Measurements from ENCODE around the gene SEMA3F.

The SEMA3F gene

DNA sequence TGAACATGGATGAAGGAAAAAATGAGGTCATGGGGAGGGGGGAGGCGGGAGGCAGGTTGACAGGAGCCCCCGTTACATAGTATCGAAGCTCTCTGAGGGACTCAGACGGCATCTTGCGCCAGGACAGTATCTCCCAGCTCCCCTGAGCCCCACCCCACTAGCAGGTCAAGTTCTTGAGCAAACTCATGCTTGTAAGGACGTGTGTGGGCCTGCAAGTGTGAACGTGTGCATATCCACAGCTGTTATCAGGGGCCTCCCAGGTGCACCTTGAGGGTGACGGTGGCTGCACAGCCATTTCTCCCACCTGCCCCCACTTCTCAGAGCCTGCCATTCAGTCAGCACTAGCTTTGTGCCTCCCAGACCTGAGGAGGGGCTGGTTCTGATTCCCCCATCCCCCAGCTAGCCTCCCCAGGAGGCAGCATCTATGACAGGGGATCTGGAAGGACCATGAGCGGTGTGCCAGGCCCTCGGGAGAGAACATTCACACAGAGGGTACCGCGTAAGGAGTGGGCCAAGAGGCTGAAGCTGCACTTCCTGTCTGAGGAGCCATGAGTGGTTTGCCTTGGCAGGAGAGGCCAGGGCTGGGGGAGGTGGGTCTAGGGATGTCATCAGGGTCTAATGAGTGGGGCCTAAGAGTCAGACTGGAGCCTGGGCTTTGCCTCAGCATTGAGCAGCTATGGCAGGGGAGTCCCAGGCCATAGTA is 2.9 kb downstream of the SEMA3F start:
- no peak for DNase-seq

DNA sequence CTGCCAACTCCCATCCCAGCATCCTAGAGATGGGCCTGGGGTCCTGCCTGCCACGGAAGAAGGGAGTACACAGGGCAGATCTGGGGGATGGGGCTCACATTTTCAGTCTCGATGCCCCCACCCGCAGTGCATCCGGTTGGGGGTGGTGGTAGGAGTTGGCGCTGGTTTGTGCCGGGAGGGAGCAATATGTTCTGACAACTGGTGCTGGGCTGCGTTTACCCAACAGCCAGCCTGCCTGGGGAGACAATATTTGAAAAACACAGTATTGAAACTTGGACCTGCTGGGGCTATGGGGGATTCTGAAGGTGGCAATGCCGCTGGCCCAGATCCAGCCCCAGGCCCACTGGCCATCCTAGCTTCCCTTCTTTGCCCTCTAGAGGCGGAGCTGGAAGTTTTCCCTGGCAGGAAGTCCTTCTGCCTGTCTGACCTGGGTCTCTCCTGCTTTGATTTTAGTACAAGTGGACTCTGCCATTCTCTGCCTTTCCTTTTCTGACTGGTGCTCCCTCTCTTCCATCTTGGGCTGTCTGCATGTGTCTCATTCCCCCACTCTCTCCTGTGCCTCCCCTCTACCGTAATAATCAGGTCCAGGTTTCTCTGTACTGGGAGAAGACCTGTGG is 3.5 kb downstream of the SEMA3F start:
- DNase-seq = no peak

DNA sequence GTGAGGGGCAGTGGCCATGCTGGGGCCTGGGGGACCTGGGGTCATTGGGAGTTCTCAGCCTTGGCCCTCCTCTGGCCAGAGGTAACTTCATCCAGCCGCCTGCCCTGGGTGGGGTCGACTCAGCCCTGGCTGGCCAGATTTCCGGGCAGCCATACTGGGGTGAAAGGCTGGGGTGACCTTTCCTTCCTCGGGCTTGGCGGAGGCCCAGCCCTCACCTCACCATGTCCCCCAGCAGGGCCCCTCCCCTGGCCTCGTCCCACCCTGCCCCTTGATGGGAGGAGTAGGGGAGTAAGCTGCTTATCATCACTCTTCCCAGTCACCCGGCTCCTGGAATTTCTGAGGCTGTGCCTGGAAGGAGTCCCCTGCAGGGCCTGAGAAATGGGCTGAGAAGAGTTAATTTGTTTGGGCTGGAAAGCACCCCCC is 5.4 kb downstream of the SEMA3F start:
- DNase-seq = no peak

- no peak for DNase-seq
Measured at GRCh38 chr3:50161320-50161719, 6.2 kb downstream of the SEMA3F start.

DNA sequence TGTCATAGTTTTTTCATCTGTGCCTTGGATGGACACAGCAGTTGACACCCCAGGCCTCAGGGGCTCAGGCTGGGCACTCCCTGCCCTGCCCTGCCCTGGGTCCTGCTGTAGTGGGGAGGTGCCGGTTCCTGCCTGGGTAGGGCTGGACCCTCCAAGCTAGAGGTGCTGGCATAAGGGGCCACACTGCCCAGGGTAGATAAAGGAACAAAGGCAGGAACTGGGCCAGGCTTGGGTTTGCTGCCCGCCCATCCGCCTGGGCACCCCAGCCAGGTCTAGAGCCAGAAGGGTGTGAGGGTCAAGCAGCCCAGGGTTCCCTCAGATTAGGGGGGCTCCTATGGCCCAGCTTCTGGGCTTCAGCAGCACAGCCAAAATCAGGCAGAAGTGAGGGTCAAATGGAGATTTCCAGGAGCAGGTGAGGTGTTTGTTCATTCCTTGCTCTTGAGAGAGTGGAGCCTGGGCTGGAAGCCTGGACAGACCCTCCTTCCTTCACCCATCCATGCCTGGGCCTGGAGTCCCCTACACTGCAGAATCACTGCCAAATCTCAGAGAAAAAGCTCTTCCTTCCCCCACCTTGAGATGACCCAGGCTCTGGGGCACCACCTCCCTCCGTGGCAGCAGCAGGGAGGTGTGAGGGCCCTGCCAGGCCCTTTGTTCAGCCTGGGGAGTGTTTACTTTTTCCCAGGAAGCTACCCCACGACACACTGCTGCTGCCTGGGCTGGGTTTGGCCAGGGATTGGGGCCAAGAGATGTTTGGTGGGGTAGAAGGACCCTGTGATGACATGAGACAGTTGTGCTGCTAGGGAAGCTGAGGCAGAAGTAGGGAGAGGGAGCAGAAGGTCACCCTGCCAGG is 7.1 kb downstream of the SEMA3F start:
- DNase-seq = no peak

DNA sequence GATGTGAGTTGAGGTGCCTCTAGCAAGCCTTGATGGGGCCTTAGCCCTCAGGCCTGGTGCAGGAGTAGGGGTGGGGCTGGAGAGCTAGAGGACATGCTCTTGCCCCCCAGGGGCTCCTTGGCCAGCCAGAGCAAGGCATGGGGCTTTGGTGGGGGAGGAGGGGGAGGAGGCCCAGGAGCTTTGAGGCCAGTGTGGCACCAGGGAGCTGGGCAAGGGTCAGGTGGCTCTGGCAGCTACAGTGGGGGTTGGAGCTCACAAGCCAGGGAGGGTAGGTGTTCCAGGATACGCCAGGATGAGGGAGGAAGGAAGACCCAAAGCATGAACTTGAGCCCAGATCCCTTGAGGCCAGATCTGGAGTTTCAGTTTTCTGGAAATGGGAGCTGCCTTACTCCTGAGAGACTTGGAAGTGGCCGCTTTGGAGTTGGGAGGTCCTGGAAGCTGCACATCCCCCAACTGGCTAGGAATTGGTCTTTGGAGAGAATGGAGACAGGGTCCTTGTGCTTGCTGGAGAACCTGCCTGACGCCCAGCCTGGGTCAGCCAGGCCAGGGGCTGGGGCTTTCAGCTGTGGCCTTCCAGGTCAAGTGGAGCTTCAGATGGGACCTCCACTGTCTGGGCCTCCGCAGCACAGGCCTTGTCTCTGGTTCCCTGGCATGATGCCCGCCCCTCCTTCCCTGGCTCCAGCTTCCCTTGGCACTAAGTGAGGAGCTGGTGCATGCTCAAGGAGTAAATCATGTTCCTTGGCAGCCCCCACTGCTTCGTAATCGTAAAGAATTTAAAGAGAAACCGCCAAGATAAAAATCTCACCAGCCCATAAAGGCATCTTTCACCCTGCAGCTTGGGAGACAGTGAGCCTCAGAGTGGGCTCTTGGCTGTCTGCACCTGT is 8.7 kb downstream of the SEMA3F start:
- no peak for DNase-seq

DNA sequence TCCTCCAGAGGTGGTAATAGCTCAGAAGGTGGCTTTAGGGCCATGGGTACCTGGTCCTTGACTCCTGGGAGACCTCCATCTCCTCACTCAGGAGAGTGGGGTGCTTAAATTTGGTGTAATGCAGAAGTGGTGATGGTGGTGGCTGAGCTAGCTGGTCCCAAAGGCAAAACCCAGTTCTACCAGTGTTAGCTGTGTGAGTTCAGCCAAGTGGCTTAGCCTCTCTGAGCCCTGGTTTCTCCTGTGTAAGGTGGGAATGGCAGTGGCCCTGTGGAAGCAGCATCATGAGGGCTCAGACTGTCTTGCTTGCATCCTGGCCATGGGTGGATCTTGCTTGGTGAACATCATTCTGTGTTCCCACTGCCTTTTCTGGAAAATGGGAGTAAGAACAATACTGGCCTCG is 9.4 kb downstream of the SEMA3F start:
- DNase-seq = no peak

- DNase-seq = no peak
Measured at GRCh38 chr3:50164984-50165909, 10.1 kb downstream of the SEMA3F start.

- no peak for DNase-seq
Measured at GRCh38 chr3:50165910-50166538, 10.9 kb downstream of the SEMA3F start.

- no peak for DNase-seq
Measured at GRCh38 chr3:50166620-50167019, 11.5 kb downstream of the SEMA3F start.

DNA sequence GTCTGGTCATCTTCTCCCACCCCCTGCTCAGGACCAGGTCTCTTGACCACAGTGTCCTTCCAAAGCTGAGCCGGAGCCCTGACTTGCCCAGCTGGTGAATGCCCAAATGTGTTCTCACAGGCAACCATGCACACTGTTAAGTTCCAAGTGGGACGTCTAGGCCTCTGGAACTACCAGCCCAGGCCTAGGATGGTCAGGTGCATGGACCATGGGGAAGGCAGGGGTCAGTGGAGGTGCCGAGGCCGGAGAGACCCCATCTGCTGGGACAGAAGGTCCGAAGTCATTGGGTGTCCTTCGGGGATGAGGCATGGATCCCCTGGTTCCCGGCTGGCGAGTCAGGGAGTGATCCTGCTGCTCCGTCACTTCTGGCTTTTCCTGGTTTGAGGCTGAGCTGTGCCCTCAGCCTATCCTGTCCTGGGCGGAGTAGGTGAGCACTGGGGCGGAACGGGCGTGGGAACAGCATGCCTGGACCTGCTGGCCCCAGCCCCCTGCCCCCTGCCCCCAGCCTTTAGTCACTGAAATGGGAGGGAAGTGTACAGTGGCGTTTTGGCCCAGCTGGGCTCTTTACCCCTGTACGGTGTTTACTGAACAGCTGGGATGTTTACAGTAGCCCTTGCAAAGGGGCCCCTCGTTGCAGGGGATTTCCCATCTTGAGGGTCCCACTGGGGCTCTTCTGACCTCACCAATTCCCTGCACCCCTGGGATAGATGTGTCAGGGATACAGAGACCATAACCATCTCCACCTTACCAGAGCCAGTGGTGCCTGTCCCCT is 12.1 kb downstream of the SEMA3F start:
- DNase-seq = no peak

DNA sequence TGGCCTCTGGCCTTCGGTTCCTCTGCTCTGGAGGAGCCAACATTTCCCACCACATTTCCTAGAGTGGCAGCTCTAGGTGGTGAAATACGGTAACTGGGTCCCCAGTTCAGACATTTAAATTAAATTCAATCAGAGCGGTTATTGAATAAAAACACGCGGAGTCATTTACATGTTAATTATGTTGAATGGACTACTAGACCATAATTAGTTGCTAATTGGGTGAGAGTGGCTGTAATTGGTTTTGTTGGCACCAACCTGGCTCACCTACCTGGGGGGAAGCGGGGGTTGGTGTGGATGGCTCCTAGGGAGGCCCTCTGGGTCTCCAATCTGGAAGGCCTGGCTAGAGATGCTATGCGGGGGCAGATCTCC is 12.7 kb downstream of the SEMA3F start:
- no peak for DNase-seq

DNA sequence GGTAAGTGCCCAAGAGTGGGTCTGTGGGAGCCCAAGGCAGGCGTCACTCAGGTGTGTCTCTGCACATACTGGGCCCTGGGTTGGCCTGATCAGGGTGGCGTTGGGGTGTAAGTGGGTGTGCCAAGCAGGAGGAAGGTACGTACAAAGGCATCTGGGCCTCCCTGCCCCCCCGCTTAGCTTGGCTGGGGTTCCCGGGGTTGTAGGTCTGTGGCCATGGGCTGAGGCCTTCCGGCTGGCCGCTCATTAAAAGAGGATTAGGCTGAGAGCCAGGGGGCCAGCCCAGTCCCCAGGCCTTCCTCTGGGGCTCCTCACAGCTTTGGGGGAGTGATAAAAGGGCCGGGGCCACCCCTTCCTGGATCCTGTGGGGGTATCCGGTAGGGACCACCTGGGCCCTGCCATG is 13.3 kb downstream of the SEMA3F start:
- no peak for DNase-seq

GRCh38 chr3:50168791-50169190 is 13.7 kb downstream of the SEMA3F start:
- DNase-seq = no peak

GRCh38 chr3:50169232-50169832 is 14.2 kb downstream of the SEMA3F start:
- no peak for DNase-seq

DNA sequence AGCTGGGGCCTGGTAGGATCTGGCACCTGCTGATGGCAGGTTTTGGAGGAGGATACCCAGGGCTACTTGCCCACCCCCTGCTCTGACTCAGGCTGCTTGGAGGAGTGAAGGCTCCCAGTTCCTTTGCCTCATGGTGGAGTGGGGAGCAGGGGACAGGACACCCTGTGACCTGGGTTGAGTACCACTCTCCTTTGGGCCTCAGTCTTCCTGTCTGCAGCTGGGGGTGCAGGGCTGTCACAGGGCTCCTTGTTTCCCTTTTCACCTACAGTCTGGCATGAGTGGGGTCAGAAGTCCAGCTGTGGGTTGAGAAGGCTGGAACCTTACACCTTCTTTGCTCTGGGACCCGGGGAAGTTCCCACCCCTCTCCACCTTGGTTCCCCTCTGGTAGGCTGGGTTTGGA is 14.7 kb downstream of the SEMA3F start:
- no peak for DNase-seq

DNA sequence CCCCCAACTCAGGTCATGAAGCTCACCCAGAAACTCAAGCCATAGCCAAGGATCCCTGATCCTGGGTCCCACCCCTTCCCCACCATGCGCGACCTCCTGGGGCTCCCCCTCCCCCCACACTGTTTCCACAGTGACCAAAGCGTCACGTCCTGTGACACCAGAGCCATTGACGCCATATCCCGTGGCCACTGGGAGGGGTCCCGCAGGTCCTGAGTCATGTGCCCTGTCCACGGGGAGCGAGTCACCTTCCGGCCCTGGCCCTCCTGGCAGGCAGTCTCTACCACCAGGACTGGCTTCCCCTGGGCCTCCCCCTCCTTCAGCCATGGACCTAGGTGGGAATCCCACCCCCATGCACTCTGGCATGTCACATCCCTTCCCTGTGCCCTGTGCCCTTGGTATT is 15.6 kb downstream of the SEMA3F start:
- DNase-seq = no peak

GRCh38 chr3:50171540-50172301 is 16.6 kb downstream of the SEMA3F start:
- no peak for DNase-seq

DNA sequence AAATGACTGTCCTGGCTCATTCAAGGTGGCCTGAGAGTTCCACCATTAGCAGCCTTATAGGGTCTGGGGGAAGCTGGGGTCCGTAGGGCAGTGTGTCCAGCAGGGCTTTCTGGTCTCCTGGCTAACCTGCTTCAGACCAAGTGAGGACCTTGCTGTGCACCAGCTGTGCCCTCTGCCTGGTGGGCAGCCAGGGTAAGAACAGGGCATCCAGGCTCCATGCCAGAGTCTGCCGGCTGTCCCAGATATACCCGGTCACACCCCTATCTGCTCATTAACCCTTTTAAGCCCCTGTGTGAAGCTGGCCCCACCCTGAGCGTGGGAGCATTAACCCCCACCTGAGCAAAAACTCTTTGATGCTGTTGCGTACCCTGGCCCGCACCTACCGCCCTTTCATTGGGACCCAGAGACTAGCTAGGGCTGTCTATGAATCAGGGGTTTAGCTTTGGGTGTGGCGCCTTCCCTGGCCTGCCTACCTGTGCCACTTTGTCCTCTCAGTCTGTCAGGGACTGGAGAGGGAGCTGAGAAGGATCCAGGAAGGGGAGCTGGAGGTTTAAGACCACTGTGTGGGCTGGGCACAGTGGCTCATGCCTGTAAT is 17.6 kb downstream of the SEMA3F start:
- DNase-seq = no peak

Data from AML-193 (cell line).